ENCODE measurements around the gene ZNF814.

DNA sequence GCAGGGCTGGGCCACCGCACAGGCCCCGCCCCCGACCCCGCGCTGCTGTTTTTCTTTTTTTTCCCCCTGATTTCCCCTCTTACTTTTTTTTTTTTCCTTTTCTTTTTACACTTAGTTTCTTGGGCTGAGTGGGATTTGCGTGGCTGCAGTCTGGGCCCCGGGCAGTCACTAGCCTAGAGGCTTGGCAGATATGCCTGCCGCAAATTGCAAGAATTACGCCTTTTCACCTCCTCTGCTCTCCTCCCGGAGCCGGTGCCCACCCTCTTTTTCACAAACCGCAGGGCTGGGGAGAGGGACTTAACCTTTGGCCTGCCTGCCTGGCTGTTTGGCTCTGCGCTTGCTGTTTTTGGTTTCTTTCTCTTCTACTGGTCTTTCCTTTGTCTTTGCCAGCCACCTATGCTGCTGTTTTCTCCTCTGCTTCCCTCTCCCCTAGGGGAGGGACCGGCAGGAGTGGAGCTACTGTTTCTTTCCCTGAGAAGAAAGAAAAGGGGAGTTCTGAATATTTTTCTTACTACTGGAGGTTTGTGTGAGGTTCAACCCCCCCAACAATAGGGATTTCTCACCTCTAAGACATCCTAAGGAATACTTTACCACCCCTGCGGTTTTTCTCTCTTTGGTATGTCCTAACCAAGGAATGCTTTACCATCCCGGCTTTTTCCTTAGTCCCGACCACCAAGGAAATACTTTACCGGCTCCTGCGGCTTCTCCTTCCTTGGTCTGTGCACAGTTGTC is 85.1 kb downstream of the ZNF814 start:
- TF ChIP-seq EZH2phosphoT487 (IDR thresholded peaks at IDR 0.05; ENCODE audit: unreplicated experiment) = no peak
- TF ChIP-seq, protein P1, sequence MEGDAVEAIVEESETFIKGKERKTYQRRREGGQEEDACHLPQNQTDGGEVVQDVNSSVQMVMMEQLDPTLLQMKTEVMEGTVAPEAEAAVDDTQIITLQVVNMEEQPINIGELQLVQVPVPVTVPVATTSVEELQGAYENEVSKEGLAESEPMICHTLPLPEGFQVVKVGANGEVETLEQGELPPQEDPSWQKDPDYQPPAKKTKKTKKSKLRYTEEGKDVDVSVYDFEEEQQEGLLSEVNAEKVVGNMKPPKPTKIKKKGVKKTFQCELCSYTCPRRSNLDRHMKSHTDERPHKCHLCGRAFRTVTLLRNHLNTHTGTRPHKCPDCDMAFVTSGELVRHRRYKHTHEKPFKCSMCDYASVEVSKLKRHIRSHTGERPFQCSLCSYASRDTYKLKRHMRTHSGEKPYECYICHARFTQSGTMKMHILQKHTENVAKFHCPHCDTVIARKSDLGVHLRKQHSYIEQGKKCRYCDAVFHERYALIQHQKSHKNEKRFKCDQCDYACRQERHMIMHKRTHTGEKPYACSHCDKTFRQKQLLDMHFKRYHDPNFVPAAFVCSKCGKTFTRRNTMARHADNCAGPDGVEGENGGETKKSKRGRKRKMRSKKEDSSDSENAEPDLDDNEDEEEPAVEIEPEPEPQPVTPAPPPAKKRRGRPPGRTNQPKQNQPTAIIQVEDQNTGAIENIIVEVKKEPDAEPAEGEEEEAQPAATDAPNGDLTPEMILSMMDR (conservative IDR thresholded peaks at IDR 0.05; ENCODE audit: low read depth in 2 of 2) = no peak
- TF ChIP-seq EZH2 (IDR thresholded peaks at IDR 0.05; ENCODE audit: low read depth, unreplicated experiment) = no peak
- TF ChIP-seq, protein P2, sequence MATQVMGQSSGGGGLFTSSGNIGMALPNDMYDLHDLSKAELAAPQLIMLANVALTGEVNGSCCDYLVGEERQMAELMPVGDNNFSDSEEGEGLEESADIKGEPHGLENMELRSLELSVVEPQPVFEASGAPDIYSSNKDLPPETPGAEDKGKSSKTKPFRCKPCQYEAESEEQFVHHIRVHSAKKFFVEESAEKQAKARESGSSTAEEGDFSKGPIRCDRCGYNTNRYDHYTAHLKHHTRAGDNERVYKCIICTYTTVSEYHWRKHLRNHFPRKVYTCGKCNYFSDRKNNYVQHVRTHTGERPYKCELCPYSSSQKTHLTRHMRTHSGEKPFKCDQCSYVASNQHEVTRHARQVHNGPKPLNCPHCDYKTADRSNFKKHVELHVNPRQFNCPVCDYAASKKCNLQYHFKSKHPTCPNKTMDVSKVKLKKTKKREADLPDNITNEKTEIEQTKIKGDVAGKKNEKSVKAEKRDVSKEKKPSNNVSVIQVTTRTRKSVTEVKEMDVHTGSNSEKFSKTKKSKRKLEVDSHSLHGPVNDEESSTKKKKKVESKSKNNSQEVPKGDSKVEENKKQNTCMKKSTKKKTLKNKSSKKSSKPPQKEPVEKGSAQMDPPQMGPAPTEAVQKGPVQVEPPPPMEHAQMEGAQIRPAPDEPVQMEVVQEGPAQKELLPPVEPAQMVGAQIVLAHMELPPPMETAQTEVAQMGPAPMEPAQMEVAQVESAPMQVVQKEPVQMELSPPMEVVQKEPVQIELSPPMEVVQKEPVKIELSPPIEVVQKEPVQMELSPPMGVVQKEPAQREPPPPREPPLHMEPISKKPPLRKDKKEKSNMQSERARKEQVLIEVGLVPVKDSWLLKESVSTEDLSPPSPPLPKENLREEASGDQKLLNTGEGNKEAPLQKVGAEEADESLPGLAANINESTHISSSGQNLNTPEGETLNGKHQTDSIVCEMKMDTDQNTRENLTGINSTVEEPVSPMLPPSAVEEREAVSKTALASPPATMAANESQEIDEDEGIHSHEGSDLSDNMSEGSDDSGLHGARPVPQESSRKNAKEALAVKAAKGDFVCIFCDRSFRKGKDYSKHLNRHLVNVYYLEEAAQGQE (IDR thresholded peaks at IDR 0.05; ENCODE audit: unreplicated experiment) = no peak
- TF ChIP-seq, protein P3, sequence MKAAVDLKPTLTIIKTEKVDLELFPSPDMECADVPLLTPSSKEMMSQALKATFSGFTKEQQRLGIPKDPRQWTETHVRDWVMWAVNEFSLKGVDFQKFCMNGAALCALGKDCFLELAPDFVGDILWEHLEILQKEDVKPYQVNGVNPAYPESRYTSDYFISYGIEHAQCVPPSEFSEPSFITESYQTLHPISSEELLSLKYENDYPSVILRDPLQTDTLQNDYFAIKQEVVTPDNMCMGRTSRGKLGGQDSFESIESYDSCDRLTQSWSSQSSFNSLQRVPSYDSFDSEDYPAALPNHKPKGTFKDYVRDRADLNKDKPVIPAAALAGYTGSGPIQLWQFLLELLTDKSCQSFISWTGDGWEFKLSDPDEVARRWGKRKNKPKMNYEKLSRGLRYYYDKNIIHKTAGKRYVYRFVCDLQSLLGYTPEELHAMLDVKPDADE (IDR thresholded peaks at IDR 0.05) = no peak
- no peak for TF ChIP-seq ZNF114 (CRISPR knock-in tag; IDR thresholded peaks at IDR 0.05)
